GM12874 (cell line): ENCODE data around the gene UBN1.

ENCODE experiments used
- CTCF ChIP-seq: IDR thresholded peaks from 2 replicates; pipeline ENCODE4 v1.5.1; 2011; ENCODE audit warnings: low read depth, mild to moderate bottlenecking, control low read depth, low read length, moderate library complexity; ENCODE audit not compliant: insufficient read depth

The UBN1 gene

DNA sequence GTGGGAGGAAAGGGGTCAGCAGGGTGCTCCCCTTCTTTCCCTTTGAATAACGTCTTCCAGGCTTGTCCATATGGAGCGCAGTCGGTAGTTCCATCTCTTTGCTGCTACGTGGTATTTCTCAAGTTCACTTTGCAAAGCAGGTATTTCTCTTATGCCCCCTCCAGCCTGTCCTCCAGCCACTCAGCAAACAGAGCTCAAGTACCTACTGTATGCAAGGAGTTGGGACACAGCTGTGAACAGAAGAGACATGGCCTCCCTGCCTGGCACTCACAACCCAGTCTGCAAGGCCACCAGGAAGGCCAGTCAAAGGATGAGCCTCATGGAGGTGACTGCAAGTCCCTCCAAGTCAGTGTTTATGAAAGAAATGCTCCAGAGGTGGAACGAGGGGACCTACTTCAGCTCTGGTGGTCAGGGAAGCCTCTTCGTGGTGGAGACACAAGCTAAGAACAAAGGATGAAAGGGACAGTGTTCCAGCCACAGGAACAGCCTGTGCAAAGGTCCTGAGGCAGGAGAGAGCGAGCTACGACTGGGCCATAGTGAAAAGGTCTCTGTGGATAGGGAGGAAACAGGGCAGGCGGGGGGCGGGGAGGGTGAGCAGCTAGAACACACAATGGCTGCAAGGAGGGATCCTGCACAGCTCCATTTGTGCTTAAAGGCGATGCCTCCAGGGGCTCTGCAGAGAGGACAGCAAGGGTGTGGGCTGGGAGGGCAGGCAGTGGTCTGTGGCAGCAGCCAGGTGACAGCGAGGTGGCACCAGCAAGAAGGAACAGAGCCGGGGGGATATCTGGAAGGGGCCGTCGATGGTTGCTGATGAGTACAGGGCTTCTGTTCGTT is 57.0 kb downstream of the UBN1 start:
- TF ChIP-seq CTCF: no peak

DNA sequence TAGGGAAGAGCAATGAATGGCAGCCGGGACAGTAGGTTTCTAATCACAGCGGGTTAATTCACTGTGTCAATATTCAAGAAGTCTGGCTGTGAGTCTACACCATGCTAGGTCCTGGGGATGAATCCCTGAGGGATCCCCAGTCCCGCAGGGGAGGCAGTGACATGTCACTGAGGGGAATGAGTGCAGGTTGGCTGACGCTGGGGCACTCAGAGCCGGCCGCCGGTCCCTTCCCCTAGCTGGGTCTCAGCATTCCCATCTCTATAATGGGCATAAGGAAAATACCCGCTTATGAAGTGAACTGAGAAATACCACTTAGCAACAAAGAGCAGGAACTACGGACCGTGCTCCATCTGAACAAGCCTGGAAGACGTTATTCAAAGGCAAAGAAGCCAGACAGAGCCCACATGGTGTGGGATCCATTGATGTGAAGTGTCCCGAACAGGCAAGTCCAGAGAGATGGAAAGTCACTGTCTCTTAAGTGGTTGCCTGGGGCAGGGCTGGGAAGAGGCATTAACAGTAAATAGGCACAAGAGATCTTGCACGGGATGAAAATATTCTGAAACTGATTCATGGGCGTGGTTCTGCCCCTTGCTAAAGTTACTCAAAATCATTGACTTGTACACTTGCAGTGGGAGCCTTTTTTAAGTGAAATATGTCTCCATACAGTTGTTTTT is 57.8 kb downstream of the UBN1 start:
- no peak for TF ChIP-seq CTCF

DNA sequence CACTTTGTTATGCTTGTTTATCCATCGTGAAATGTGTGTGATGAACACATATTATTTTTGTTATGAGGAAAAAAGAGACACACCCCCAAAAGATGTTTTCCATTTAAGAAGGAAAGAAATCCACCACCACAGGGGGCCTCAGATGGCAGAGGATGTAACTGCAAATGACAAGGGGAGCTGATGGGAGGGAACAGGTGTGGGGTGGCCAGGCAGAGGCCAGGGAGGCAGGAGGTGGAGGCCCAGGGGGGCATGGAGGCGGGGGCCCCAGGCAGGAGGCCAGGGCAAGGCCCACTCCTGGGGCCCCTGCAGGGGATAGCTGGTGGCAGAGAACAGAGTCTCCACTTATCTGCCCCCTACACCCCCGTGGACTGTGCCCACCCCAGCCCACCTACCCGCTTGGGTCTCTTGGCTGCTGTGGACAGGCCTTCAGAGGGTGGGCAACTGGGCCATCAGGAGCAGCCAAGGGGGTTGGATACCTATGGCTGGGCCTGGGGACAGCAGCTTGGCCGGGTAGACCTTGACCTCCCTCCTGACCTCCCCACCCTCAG is 61.6 kb downstream of the UBN1 start:
- no peak for TF ChIP-seq CTCF

- TF ChIP-seq CTCF: no peak
These were observed 62.5 kb downstream of the UBN1 start for GRCh38 chr16:4909825-4910224.

GRCh38 chr16:4910828-4911227 is 63.5 kb downstream of the UBN1 start:
- no peak for TF ChIP-seq CTCF

GRCh38 chr16:4911970-4912386 is 64.7 kb downstream of the UBN1 start:
- TF ChIP-seq CTCF: no peak

GRCh38 chr16:4913130-4913773 is 66.0 kb downstream of the UBN1 start:
- no peak for TF ChIP-seq CTCF
